ENCODE measurements around the gene TMEM41B. TPM values are rescaled to one million over a fixed set of nuclear protein-coding genes. Genes with fewer than 3 reads are reported as not detected.
A peak's percentile ranks its signal among the peaks of the same experiment; 100 is the strongest.

The TMEM41B gene
- total RNA-seq, 1 donor from 2014 or later: 51.8 TPM

- Mint-ChIP-seq H3K36me3 (ENCODE audit: insufficient read depth) (peaks cover 6% of the 10 kb centered on the region), H3K27ac (peak overlapping the region; percentile 73), H3K27me3 (no peaks in the 10 kb centered on the region), H3K4me3 (ENCODE audit: low read depth) (no peak overlapping the region), H3K9me3 (ENCODE audit: low read depth) (no peaks in the 10 kb centered on the region), H3K4me1 (ENCODE audit: low read depth) (no peaks in the 10 kb centered on the region)
- TF ChIP-seq CTCF (IDR thresholded peaks at IDR 0.05; ENCODE audit: unreplicated experiment): no peak
- DNase-seq (ENCODE audit: low spot score, unreplicated experiment): no peak
Observed at GRCh38 chr11:9273376-9274336, 40.7 kb downstream of the TMEM41B start.

- Mint-ChIP-seq H3K27ac (no peak overlapping the region), H3K4me1 (ENCODE audit: low read depth) (peaks cover 6% of the 10 kb centered on the region), H3K4me3 (ENCODE audit: low read depth) (no peak overlapping the region), H3K27me3 (no peaks in the 10 kb centered on the region), H3K9me3 (ENCODE audit: low read depth) (no peaks in the 10 kb centered on the region), H3K36me3 (ENCODE audit: insufficient read depth) (no peaks in the 10 kb centered on the region)
- no peak for DNase-seq (ENCODE audit: low spot score, unreplicated experiment)
- TF ChIP-seq CTCF (IDR thresholded peaks at IDR 0.05; ENCODE audit: unreplicated experiment): no peak
Observed at GRCh38 chr11:9269492-9270013, 44.8 kb downstream of the TMEM41B start.

- DNase-seq (ENCODE audit: low spot score, unreplicated experiment): no peak
- peaks cover 16% of the 10 kb centered on the region for H3K4me1 Mint-ChIP-seq (ENCODE audit: low read depth)
- H3K4me3 Mint-ChIP-seq (ENCODE audit: low read depth): no peak overlapping the region
- H3K36me3 Mint-ChIP-seq (ENCODE audit: insufficient read depth): peaks cover 2% of the 10 kb centered on the region
- no peak for TF ChIP-seq CTCF (IDR thresholded peaks at IDR 0.05; ENCODE audit: unreplicated experiment)
- H3K9me3 Mint-ChIP-seq (ENCODE audit: low read depth): no peaks in the 10 kb centered on the region
- H3K27me3 Mint-ChIP-seq: no peaks in the 10 kb centered on the region
- no peak overlapping the region for H3K27ac Mint-ChIP-seq
Observed at GRCh38 chr11:9267680-9268079, 46.7 kb downstream of the TMEM41B start.

GRCh38 chr11:9266926-9267325 lies 47.5 kb downstream of the TMEM41B start:
- no peaks in the 10 kb centered on the region for H3K9me3 Mint-ChIP-seq (ENCODE audit: low read depth)
- peaks cover 21% of the 10 kb centered on the region for H3K4me1 Mint-ChIP-seq (ENCODE audit: low read depth)
- no peaks in the 10 kb centered on the region for H3K27me3 Mint-ChIP-seq
- H3K4me3 Mint-ChIP-seq (ENCODE audit: low read depth): no peak overlapping the region
- H3K36me3 Mint-ChIP-seq (ENCODE audit: insufficient read depth): peaks cover 2% of the 10 kb centered on the region
- TF ChIP-seq CTCF (IDR thresholded peaks at IDR 0.05; ENCODE audit: unreplicated experiment): no peak
- no peak overlapping the region for H3K27ac Mint-ChIP-seq
- no peak for DNase-seq (ENCODE audit: low spot score, unreplicated experiment)

GRCh38 chr11:9266132-9266736 lies 48.2 kb downstream of the TMEM41B start:
- TF ChIP-seq CTCF (IDR thresholded peaks at IDR 0.05; ENCODE audit: unreplicated experiment): no peak
- H3K27me3 Mint-ChIP-seq: no peaks in the 10 kb centered on the region
- peaks cover 27% of the 10 kb centered on the region for H3K4me1 Mint-ChIP-seq (ENCODE audit: low read depth)
- H3K9me3 Mint-ChIP-seq (ENCODE audit: low read depth): no peaks in the 10 kb centered on the region
- peak overlapping the region; percentile 98 for H3K27ac Mint-ChIP-seq
- H3K36me3 Mint-ChIP-seq (ENCODE audit: insufficient read depth): peaks cover 2% of the 10 kb centered on the region
- DNase-seq (ENCODE audit: low spot score, unreplicated experiment): no peak
- peak overlapping the region; percentile 80 for H3K4me3 Mint-ChIP-seq (ENCODE audit: low read depth)

Data from progenitor cell of endocrine pancreas (in vitro differentiated cells).